WTC11 (cell line): ENCODE data around the gene NPAS3. TPM values are rescaled to one million over a fixed set of nuclear protein-coding genes. Genes with fewer than 3 reads are reported as not detected.

Experiments used
- ATAC-seq: fragments of 200-7000 bp; cut with Tn5 transposase; 2 replicates; pipeline ENCODE4 v1.10.0; 2021; ENCODE audit warnings: mild to moderate bottlenecking, moderate library complexity
- CTCF ChIA-PET: fragments of 300-600 bp; sonication (Branson Sonifier 250); formaldehyde crosslinking; loops from one replicate; lab custom pipeline; 2021; ENCODE audit warnings: antibody characterized with exemption; lab: Charles Lee
- POLR2A ChIA-PET: fragments of 350-600 bp; sonication (Branson Sonifier 250); formaldehyde crosslinking; loops from one replicate; lab custom pipeline; 2021; ENCODE audit warnings: antibody characterized with exemption; lab: Charles Lee
- DNase-seq: peaks from one replicate; pipeline ENCODE4 v3.0.0; 2021; ENCODE audit warnings: low spot score
- H3K27ac Mint-ChIP-seq: 2 replicates; pipeline ENCODE4 v1.8.0; 2021; ENCODE audit warnings: mixed read lengths
- H3K27me3 Mint-ChIP-seq: 2 replicates; pipeline ENCODE4 v1.8.0; 2021; ENCODE audit warnings: low read depth, mild to moderate bottlenecking, moderate library complexity, mixed read lengths
- H3K36me3 Mint-ChIP-seq: 2 replicates; pipeline ENCODE4 v1.8.0; 2021; ENCODE audit warnings: mixed read lengths
- H3K4me1 Mint-ChIP-seq: 2 replicates; pipeline ENCODE4 v1.8.0; 2022; ENCODE audit warnings: mixed read lengths
- H3K4me3 Mint-ChIP-seq: 2 replicates; pipeline ENCODE4 v1.8.0; 2021; ENCODE audit warnings: mild to moderate bottlenecking, moderate library complexity, mixed read lengths
- H3K9me3 Mint-ChIP-seq: 2 replicates; pipeline ENCODE4 v1.8.0; 2021; ENCODE audit warnings: mixed read lengths
- AR ChIP-seq: fragments of 250-450 bp; sonication (Bioruptor Pico); IDR thresholded peaks from 2 replicates; pipeline ENCODE4 v1.9.0; 2021; ENCODE audit warnings: mild to moderate bottlenecking
- ARID4B ChIP-seq: sonication (generic); formaldehyde crosslinking; IDR thresholded peaks from 2 replicates; pipeline ENCODE4 v1.8.0; 2023; ENCODE audit warnings: missing genetic modification reagents, mild to moderate bottlenecking, borderline replicate concordance
- CBFB ChIP-seq: sonication (generic); formaldehyde crosslinking; IDR thresholded peaks from 2 replicates; pipeline ENCODE4 v1.8.1; 2022; ENCODE audit warnings: mild to moderate bottlenecking, low read depth, missing genetic modification reagents
- CDX4 ChIP-seq: fragments of 250-450 bp; sonication (Bioruptor Pico); IDR thresholded peaks from 2 replicates; pipeline ENCODE4 v1.9.0; 2021; ENCODE audit warnings: moderate library complexity, mild to moderate bottlenecking, inconsistent platforms, borderline replicate concordance
- E2F1 ChIP-seq: sonication (generic); formaldehyde crosslinking; IDR thresholded peaks from 2 replicates; pipeline ENCODE4 v1.8.0; 2022; ENCODE audit warnings: mild to moderate bottlenecking, missing genetic modification reagents
- FOXP1 ChIP-seq: sonication (generic); formaldehyde crosslinking; IDR thresholded peaks from 2 replicates; pipeline ENCODE4 v1.8.0; 2022; ENCODE audit warnings: missing genetic modification reagents, mild to moderate bottlenecking, moderate library complexity, borderline replicate concordance
- PRDM15 ChIP-seq: sonication (generic); formaldehyde crosslinking; IDR thresholded peaks from 2 replicates; pipeline ENCODE4 v1.8.0; 2022; ENCODE audit warnings: missing genetic modification reagents
- SP1 ChIP-seq: sonication (generic); formaldehyde crosslinking; conservative IDR thresholded peaks from 2 replicates; pipeline ENCODE4 v1.8.1; 2022; ENCODE audit warnings: missing genetic modification reagents
- TP53 ChIP-seq: sonication (generic); formaldehyde crosslinking; IDR thresholded peaks from 2 replicates; pipeline ENCODE4 v1.8.1; 2023; ENCODE audit warnings: mild to moderate bottlenecking, missing genetic modification reagents
- USF2 ChIP-seq: sonication (generic); formaldehyde crosslinking; IDR thresholded peaks from 2 replicates; pipeline ENCODE4 v1.8.1; 2023; ENCODE audit warnings: mild to moderate bottlenecking, missing genetic modification reagents, moderate library complexity
- ZNF423 ChIP-seq: fragments of 250-450 bp; sonication (Bioruptor Pico); IDR thresholded peaks from 2 replicates; pipeline ENCODE4 v2.1.2; 2022; ENCODE audit warnings: mild to moderate bottlenecking, moderate library complexity
- ZNF512 ChIP-seq: sonication (generic); formaldehyde crosslinking; IDR thresholded peaks from 2 replicates; pipeline ENCODE4 v1.8.1; 2022; ENCODE audit warnings: missing genetic modification reagents, borderline replicate concordance
- ZNF532 ChIP-seq: fragments of 250-450 bp; sonication (Bioruptor Pico); IDR thresholded peaks from 2 replicates; pipeline ENCODE4 v1.9.0; 2021; ENCODE audit warnings: mild to moderate bottlenecking, borderline replicate concordance
- total RNA-seq: library from RNA; stranded (reverse); gene quantifications from 3 replicates; pipeline ENCODE4 v1.2.3, GENCODE V29; 2021

The NPAS3 gene
- total RNA-seq, 1 experiment from 2014 or later, result 3.2 TPM

GRCh38 chr14:33376510-33376909 is 437.8 kb downstream of the NPAS3 start:
- no peak overlapping the region for H3K27ac Mint-ChIP-seq
- H3K27me3 Mint-ChIP-seq, result no peaks in the 10 kb centered on the region
- POLR2A ChIA-PET, result no interaction called here
- ATAC-seq (no peak), DNase-seq (no peak)
- CTCF ChIA-PET, result no interaction called here
- H3K9me3 Mint-ChIP-seq, result peaks cover 5% of the 10 kb centered on the region
- peaks cover 9% of the 10 kb centered on the region for H3K4me1 Mint-ChIP-seq
- H3K36me3 Mint-ChIP-seq, result peaks cover 3% of the 10 kb centered on the region; the same call in 1 of the 2 replicates
- no peak overlapping the region for H3K4me3 Mint-ChIP-seq
- no peak for TF ChIP-seq TP53 (CRISPR knock-in tag)
- no peak for TF ChIP-seq ARID4B (CRISPR knock-in tag)
- no peak for TF ChIP-seq ZNF512 (CRISPR knock-in tag)
- no peak for TF ChIP-seq CBFB (CRISPR knock-in tag)
- no peak for TF ChIP-seq ZNF423 (CRISPR knock-in tag)
- no peak for TF ChIP-seq CDX4 (CRISPR knock-in tag)
- no peak for TF ChIP-seq FOXP1 (CRISPR knock-in tag)
- TF ChIP-seq AR (CRISPR knock-in tag), result no peak
- no peak for TF ChIP-seq SP1 (CRISPR knock-in tag)
- no peak for TF ChIP-seq PRDM15
- TF ChIP-seq E2F1 (CRISPR knock-in tag), result no peak
- no peak for TF ChIP-seq USF2 (CRISPR knock-in tag)
- TF ChIP-seq ZNF532 (CRISPR knock-in tag), result no peak
